ENCODE results near the gene SYCP2. TPM values are rescaled to one million over a fixed set of nuclear protein-coding genes. Genes with fewer than 3 reads are reported as not detected.

SYCP2 gene
- total RNA-seq, 2 experiments from 2014 or later = 3.9 to 4.4 TPM

GRCh38 chr20:59945175-59945574, 11.7 kb upstream of the SYCP2 start:
- ChIA-PET CTCF (interaction anchor here (1.6 kb wide), 1 partner anchor 11 kb away, joined by 5 read pairs; no protein-coding TSS in a partner anchor), POLR2A (interaction anchor here (0.7 kb wide), 1 partner anchor 9 kb away, joined by 3 read pairs; no protein-coding TSS in a partner anchor)

- CTCF ChIA-PET = interaction anchor here (1.6 kb wide), 1 partner anchor 10 kb away, joined by 5 read pairs; no protein-coding TSS in a partner anchor
- POLR2A ChIA-PET = interaction anchor here (0.7 kb wide), 1 partner anchor 9 kb away, joined by 3 read pairs; no protein-coding TSS in a partner anchor
Measured at GRCh38 chr20:59944726-59945125, 11.3 kb upstream of the SYCP2 start.

DNA sequence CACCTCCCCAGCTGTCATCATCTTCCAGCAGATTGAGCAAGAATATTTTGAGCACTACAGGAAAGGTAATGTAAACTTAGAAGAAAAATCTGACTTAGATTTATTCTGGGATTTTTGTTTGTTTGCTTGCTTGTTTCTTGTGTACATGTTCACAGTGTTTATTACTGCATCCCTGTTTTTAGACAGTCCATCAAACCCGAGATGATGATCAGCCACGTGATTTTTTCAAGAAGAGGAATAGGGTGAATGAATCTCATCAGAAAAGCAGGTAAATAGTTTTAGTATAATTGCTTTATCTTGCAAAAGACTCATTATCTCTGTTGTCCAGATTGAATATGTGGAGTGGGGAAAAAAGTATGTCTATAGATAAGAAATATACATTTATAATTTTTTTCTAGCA, 8.8 kb upstream of the SYCP2 start:
- ChIA-PET CTCF (no interaction called here), POLR2A (no interaction called here)

GRCh38 chr20:59940956-59941294, 7.5 kb upstream of the SYCP2 start:
- POLR2A ChIA-PET = interaction anchor here (1.3 kb wide), 1 partner anchor 9 kb away, joined by 9 read pairs; no protein-coding TSS in a partner anchor

GRCh38 chr20:59940129-59940955, 6.9 kb upstream of the SYCP2 start, which contains the start of the genes FAM217B and PPP1R3D:
Gene FAM217B (plus strand): TSS chr20:59940389. CDS start chr20:59943944, 3,555 bp downstream.
Gene PPP1R3D (minus strand): TSS chr20:59940305. CDS start chr20:59939931, 374 bp downstream.
- POLR2A ChIA-PET = interaction anchor here (0.6 to 1.3 kb wide), 3 partner anchors 8 to 10 kb away, joined by 3 to 9 read pairs (median 4); no protein-coding TSS in a partner anchor
- CTCF ChIA-PET = interaction anchor here (1.3 to 1.8 kb wide), 2 partner anchors 10 to 15 kb away, joined by 4 to 7 read pairs; no protein-coding TSS in a partner anchor

More at GRCh38 chr20:59940956-59941294, 7.5 kb upstream of the SYCP2 start:
- CTCF ChIA-PET = interaction anchor here (1.8 kb wide), 1 partner anchor 9 kb away, joined by 7 read pairs; no protein-coding TSS in a partner anchor

DNA sequence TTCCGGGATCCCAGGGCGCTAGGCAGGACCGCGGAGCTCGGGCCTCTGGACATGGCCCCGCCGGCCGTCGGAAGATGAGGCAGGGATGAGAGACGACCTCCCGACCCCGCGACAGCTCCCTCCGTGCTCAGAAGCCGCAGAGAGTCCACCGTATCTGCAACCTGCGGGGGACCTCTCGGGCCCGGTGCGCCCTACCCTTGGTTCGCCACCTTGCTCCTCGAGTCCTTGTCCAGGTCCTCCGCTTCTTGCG, 6.4 kb upstream of the SYCP2 start:
- CTCF ChIA-PET = interaction anchor here (1.3 to 1.8 kb wide), 2 partner anchors 10 to 15 kb away, joined by 4 to 7 read pairs; no protein-coding TSS in a partner anchor
- POLR2A ChIA-PET = interaction anchor here (0.6 to 1.3 kb wide), 3 partner anchors 8 to 11 kb away, joined by 3 to 9 read pairs (median 4); no protein-coding TSS in a partner anchor

DNA sequence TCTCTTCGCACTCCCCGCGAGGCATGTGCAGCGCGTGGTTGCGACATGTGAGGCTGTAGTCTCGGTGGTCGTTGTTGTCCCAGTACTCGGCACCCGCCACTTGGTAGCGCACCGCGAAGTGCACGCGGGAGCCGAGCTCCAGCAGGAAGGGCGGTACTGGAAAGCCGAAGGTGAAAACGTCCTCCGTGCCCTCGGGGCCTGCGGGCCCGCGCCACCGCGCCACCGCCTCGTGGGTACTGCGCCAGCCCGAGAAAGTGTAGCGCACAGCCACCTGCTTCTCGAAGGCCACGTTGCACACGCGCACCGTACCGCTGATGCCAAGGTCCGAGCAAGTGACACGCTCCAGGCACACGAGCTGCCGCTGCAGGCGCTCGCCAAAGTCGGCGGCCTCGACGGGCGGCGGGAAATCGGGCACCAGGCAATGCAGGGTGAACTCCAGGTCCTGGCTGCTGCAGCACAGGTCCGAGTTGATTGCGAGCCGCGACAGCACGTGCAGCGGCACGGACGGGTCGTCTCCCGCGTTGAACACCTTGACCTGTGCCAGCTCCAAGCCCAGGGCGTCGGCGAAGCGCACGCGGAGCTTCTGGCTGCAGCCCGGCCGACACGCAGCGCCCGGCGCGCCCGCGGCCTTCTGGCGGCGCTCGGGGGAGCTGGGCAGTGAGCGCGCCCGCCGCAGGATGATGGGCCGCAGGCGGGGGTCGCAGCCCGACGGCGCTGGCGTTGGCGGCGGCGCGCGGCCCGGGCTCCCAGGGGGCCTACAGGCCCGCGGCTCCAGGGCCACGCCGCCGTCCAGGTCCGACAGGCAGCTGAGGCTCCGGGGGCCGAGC, 5.8 kb upstream of the SYCP2 start:
- POLR2A ChIA-PET = interaction anchor here (1.2 kb wide), 1 partner anchor 9 kb away, joined by 4 read pairs; no protein-coding TSS in a partner anchor
- CTCF ChIA-PET = interaction anchor here (1.3 to 1.8 kb wide), 2 partner anchors 11 to 14 kb away, joined by 4 to 7 read pairs; no protein-coding TSS in a partner anchor

DNA sequence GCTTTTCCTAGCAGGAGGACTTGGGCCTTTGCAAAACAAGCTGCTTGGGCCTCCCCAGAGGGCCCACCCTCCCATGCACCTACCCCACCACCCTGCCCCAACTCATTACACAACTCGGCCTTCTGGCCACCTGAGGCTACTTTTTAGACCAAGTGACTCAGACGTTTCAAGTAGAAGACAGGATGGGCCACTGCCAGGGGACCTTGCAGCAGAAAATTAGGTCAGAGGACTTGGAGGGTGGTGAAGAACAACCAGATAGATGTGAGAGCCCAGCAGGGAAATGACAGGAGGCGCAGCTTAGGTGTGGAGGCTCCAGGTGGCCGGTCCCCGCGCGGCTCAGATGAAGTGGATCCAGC, 5.2 kb upstream of the SYCP2 start:
- ChIA-PET CTCF (no interaction called here), POLR2A (no interaction called here)

- CTCF ChIA-PET = no interaction called here
- POLR2A ChIA-PET = no interaction called here
Measured at GRCh38 chr20:59938221-59938620, 4.8 kb upstream of the SYCP2 start.

- POLR2A ChIA-PET = no interaction called here
Measured at GRCh38 chr20:59937150-59937549, 3.7 kb upstream of the SYCP2 start.

DNA sequence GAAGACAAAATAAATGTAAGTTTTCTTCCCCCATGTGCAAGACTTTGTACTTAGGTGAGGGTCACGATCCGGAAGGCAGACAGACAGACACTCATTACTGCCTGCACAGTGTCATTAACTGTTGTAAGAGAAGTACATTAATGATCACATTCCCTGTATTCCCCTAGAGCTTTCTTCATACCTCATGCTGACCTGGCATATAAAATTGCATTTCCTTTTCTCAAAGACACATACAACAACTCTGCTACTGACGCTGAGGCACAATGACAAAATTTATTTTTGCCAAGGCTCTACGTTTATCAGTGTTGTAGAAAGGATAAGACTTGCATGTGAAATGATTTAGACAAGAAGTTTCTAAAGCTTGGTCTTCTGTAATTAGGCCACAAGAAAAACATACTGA, 3.0 kb upstream of the SYCP2 start:
- POLR2A ChIA-PET = no interaction called here
- CTCF ChIA-PET = interaction anchor here (0.7 kb wide), 1 partner anchor 121 kb away, joined by 3 read pairs; no protein-coding TSS in a partner anchor

More at GRCh38 chr20:59937150-59937549, 3.7 kb upstream of the SYCP2 start:
- CTCF ChIA-PET = interaction anchor here (0.7 kb wide), 1 partner anchor 120 kb away, joined by 3 read pairs; no protein-coding TSS in a partner anchor

DNA sequence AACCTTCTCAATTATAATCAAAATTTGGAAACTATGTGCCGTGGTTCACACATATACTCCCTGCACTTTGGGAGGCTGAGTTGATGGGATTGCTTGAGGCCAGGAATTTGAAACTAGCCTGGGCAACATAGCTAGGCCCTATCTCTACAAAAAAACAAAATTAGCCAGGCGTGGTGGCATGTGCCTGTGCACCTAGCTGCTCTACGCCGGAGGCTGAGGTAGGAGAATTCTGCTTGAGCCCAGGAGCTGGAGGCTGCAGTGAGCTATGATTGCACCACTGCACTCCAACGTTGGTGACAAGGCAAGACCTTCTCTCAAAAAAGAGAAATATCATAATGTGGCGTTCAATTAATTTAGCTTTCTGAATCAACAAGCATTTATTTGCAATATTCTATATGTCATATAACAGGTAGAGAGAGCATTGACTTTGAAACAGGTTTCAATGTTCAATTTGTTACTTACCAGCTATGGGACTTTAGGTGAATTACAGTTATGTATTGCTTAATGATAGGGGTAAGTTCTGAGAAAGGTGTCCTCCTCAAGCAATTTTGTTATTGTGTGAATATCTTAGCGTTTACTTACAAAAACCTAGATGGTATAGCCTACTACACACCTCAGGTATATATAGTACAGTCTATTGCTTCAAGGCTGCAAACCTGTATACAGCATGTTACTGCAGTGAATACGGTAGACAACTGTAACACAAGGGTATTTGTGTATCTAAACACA, 2.2 kb upstream of the SYCP2 start:
- CTCF ChIA-PET = interaction anchor here (1.9 kb wide), 1 partner anchor 15 kb away, joined by 5 read pairs; no protein-coding TSS in a partner anchor
- POLR2A ChIA-PET = no interaction called here

- CTCF ChIA-PET = interaction anchor here (0.6 to 1.9 kb wide), 7 partner anchors 10 to 33 kb away, joined by 3 to 7 read pairs (median 4); no protein-coding TSS in a partner anchor
- POLR2A ChIA-PET = no interaction called here
Measured at GRCh38 chr20:59933849-59934585, 580 bp upstream of the SYCP2 start.

GRCh38 chr20:59932616-59933295, 681 bp downstream of the SYCP2 start:
- POLR2A ChIA-PET = interaction anchor here (1.6 kb wide), 1 partner anchor 7 kb away, joined by 3 read pairs; the partner anchor contains the start of genes FAM217B and PPP1R3D

GRCh38 chr20:59931511-59932312, 1.7 kb downstream of the SYCP2 start:
- CTCF ChIA-PET = no interaction called here
- POLR2A ChIA-PET = interaction anchor here (1.6 kb wide), 1 partner anchor 8 kb away, joined by 3 read pairs; the partner anchor contains the start of genes FAM217B and PPP1R3D

More at GRCh38 chr20:59932616-59933295, 681 bp downstream of the SYCP2 start:
- CTCF ChIA-PET = no interaction called here

DNA sequence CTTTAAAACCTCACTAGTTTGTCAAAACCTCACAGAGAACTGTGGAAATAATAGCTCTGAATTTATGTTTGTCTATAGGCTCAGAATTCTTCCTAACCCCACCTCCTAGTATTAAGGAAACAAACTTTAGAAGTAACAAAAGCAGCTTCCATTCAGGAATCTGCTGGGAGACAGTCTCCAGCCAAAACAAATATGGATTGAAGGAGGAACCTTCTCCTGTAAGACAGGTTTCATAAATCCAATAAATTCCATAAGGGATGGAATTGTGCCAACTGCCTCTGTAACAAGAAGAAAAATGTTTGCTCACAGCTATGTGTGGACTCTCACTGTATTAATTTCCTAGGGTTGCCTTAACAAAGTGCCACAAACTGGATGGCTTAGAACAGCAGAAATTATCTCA, 7.5 kb downstream of the SYCP2 start:
- CTCF ChIA-PET = interaction anchor here (1.5 kb wide), 1 partner anchor 14 kb away, joined by 4 read pairs; the partner anchor contains the start of genes FAM217B and PPP1R3D
- POLR2A ChIA-PET = no interaction called here

DNA sequence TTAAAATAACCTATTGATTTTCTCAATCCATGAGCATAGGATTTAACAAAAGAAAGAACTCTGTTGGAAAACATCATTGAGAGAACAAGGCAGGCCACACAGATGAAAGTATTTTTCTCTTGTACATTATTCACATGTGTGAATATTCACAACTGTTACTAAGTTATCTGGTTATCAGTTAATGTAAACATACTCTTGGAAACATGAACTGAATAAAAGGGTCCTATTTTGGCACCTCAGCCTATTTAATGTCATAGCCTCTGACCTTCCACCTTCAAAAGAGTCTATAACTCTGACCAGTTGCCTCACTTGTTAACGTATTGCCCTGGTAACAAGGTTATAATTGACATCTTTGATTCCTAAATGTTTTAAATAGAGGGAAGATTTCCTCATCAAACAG, 8.1 kb downstream of the SYCP2 start:
- ChIA-PET CTCF (interaction anchor here (1.5 kb wide), 1 partner anchor 15 kb away, joined by 4 read pairs; the partner anchor contains the start of genes FAM217B and PPP1R3D), POLR2A (no interaction called here)
